ENCODE data around the gene KLHL25.

DNA sequence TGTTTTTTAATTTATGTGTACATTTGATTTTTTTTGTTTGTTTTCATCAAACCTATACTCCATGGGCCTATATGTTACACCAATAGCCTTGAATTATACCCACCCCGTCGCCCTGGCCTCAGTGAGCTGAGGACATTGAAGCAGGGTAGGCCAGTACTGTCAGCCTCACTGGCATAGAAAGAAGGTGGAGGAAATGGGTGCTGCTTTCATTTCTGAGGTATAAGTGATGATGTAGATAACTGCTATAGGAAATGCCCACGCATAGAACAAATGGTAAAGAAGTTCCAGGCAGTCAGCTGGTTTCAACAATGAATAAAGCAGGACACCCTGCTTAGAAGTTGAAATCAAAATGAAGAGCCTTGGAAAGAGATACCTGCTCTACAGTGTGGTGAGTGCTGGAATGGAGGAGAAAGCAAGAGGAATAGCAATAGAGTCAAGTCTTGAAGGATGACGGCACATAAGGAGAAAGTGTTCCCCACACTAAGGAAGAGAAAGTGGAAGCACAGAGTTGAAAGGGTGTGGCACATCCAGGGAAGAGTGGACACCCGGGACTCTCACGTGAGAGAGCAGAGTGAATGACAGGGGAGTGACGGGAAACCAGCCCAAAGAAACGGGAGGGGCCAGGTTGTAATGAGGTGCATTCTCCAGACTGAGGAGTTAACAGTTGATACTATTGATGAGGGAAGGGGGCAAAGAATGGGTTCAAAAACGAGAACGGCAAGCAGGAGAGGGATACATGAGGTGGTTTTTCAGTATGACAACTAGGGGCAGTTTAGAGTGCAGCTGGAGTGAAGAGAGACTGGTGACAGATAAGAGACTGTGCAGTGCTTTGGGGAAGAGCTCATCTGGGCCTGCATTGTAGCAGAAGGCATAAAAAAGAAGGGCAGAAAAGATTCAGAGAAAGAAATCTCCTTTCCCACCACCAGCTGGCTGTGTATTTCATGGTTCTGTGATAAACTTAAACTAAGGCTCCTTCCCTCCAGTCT is 70.5 kb downstream of the KLHL25 start:
- TF ChIP-seq ARNT (IDR thresholded peaks at IDR 0.05) (no peak), ELF4 (IDR thresholded peaks at IDR 0.05) (no peak), SUZ12 (IDR thresholded peaks at IDR 0.05) (no peak), SP1 (IDR thresholded peaks at IDR 0.05) (no peak), TARDBP (IDR thresholded peaks at IDR 0.05) (no peak), FOXA1 (IDR thresholded peaks at IDR 0.05) (no peak), L3MBTL2 (conservative IDR thresholded peaks at IDR 0.05) (no peak), NFRKB (IDR thresholded peaks at IDR 0.05) (no peak), FOXM1 (IDR thresholded peaks at IDR 0.05; ENCODE audit: borderline replicate concordance) (no peak), FOXK2 (IDR thresholded peaks at IDR 0.05) (no peak), LEF1 (IDR thresholded peaks at IDR 0.05; ENCODE audit: borderline replicate concordance) (no peak), HDGF (IDR thresholded peaks at IDR 0.05; ENCODE audit: borderline replicate concordance) (no peak), ZNF384 (IDR thresholded peaks at IDR 0.05) (no peak)

All from HEK293T (cell line).